Esophagus muscularis mucosa (tissue), 4 donors: ENCODE data around the gene IL34. TPM values are rescaled to one million over a fixed set of nuclear protein-coding genes. Genes with fewer than 3 reads are reported as not detected.

ENCODE experiments used
- DNase-seq: peaks from one replicate; pipeline ENCODE4 v3.0.0-alpha.2; 2017; ENCODE audit errors: extremely low spot score
- H3K27ac ChIP-seq, 4 donors: fragments of 200-600 bp; sonication (generic); replicated peaks in 1 of 4; 1 replicate in 3 of 4; 2 replicates in 1 of 4; pipeline ENCODE4 v1.5.1; 2016 to 2019; ENCODE audit warnings: mild to moderate bottlenecking in 1 of 4
- H3K27me3 ChIP-seq, 4 donors: fragments of 200-600 bp; sonication (generic); one replicate each; pipeline versions ENCODE4 v1.5.1 to v1.6.0; 2016 to 2019
- H3K36me3 ChIP-seq, 4 donors: fragments of 200-600 bp; sonication (generic); one replicate each; pipeline ENCODE4 v1.5.1; 2016 to 2019
- H3K4me1 ChIP-seq, 4 donors: fragments of 200-600 bp; sonication (generic); one replicate each; pipeline ENCODE4 v1.5.1; 2016 to 2019
- H3K4me3 ChIP-seq, 4 donors: fragments of 200-600 bp; sonication (generic); 1 replicate in 2 of 4; 2 replicates in 2 of 4; pipeline ENCODE4 v1.5.1; 2016 to 2019; ENCODE audit warnings: mild to moderate bottlenecking in 4 of 4, moderate library complexity in 1 of 4
- H3K9me3 ChIP-seq, 4 donors: fragments of 200-600 bp; sonication (generic); 1 replicate in 3 of 4; 2 replicates in 1 of 4; pipeline ENCODE4 v1.5.1; 2016 to 2019
- CTCF ChIP-seq, 3 experiments: fragments of 200-600 bp in 2 of 3; fragments of 450-650 bp in 1 of 3; sonication (generic) in 2 of 3; IDR thresholded peaks; one replicate each; pipeline ENCODE4 v1.5.1; 2017 to 2019; ENCODE audit warnings: antibody characterized with exemption in 3 of 3, mild to moderate bottlenecking in 2 of 3, moderate library complexity in 1 of 3
- EP300 ChIP-seq: sonication (generic); formaldehyde crosslinking; IDR thresholded peaks from one replicate; pipeline ENCODE4 v1.6.1; 2017; ENCODE audit warnings: antibody characterized with exemption
- POLR2A ChIP-seq: fragments of 450-650 bp; IDR thresholded peaks from one replicate; pipeline ENCODE4 v1.6.1; 2017; ENCODE audit warnings: antibody characterized with exemption, moderate library complexity, mild to moderate bottlenecking, low read depth
- POLR2AphosphoS5 ChIP-seq, 2 donors: sonication (generic); formaldehyde crosslinking; IDR thresholded peaks; one replicate each; pipeline ENCODE4 v1.6.1; 2017; ENCODE audit warnings: antibody characterized with exemption in 2 of 2
- WGBS: methylation state at CpG from one replicate; pipeline ENCODE4 v1.1.5; 2018; 5-methylcytosine and 5-hydroxymethylcytosine counted together
- intact Hi-C: fragments of 100-400 bp; cut with DNase I; formaldehyde crosslinking; loops from one replicate; pipeline ENCODE4 v1.15.1; 2023
- total RNA-seq, 4 donors: library from RNA; depleted of rRNA; stranded (reverse); fragments of >200 nt; gene quantifications; one replicate each; pipeline versions ENCODE4 v1.1.0 to v1.2.1, GENCODE V29; 2016

The IL34 gene
- total RNA-seq, 4 donors from 2014 or later: 1.7 to 4.7 (median 3.4) TPM

- DNase-seq: no peak
- no peaks in the 10 kb centered on the region for H3K27me3 ChIP-seq
- WGBS: 93% methylated on average over 3 of the region's 3 CpGs
- H3K36me3 ChIP-seq: peaks cover 0 to 6% (median 0%) of the 10 kb centered on the region in 4 donors
- no peak for TF ChIP-seq POLR2A
- intact Hi-C loops: no loop called here
- H3K27ac ChIP-seq: peak overlapping the region; percentile 91 to 99 (median 96)
- no peaks in the 10 kb centered on the region for H3K9me3 ChIP-seq
- H3K4me1 ChIP-seq: peaks cover 86 to 95% (median 93%) of the 10 kb centered on the region in 4 donors
- no peak overlapping the region for H3K4me3 ChIP-seq
Measured at GRCh38 chr16:70701036-70701435, 54.7 kb downstream of the IL34 start.

- no peak for DNase-seq
- 83% methylated on average over 9 of the region's 9 CpGs for WGBS
- Histone ChIP-seq H3K27ac (peak overlapping the region; percentile 91 to 99 (median 96)), H3K9me3 (no peaks in the 10 kb centered on the region), H3K4me3 (no peak overlapping the region), H3K4me1 (peaks cover 86 to 95% (median 93%) of the 10 kb centered on the region in 4 donors), H3K27me3 (no peaks in the 10 kb centered on the region), H3K36me3 (peaks cover 0 to 6% (median 0%) of the 10 kb centered on the region in 4 donors)
- TF ChIP-seq EP300: no peak
- no peak for TF ChIP-seq POLR2AphosphoS5 (IDR thresholded peaks at IDR 0.05)
- TF ChIP-seq POLR2A: no peak
- TF ChIP-seq CTCF (IDR thresholded peaks at IDR 0.05): no peak
- intact Hi-C loops: no loop called here
Measured at GRCh38 chr16:70701596-70701995, 55.2 kb downstream of the IL34 start.

GRCh38 chr16:70701998-70702397, 55.6 kb downstream of the IL34 start:
- Histone ChIP-seq H3K27me3 (no peaks in the 10 kb centered on the region), H3K36me3 (peaks cover 0 to 6% (median 0%) of the 10 kb centered on the region in 4 donors), H3K4me3 (no peak overlapping the region), H3K9me3 (no peaks in the 10 kb centered on the region), H3K27ac (peak overlapping the region; percentile 91 to 99 (median 96)), H3K4me1 (peaks cover 86 to 95% (median 93%) of the 10 kb centered on the region in 4 donors)
- DNase-seq: no peak
- intact Hi-C loops: no loop called here
- WGBS: 83% methylated on average over 6 of the region's 8 CpGs
- TF ChIP-seq EP300: no peak
- TF ChIP-seq CTCF (IDR thresholded peaks at IDR 0.05): no peak
- no peak for TF ChIP-seq POLR2AphosphoS5 (IDR thresholded peaks at IDR 0.05)
- TF ChIP-seq POLR2A: no peak

GRCh38 chr16:70702624-70703023, 56.3 kb downstream of the IL34 start:
- H3K4me1 ChIP-seq: peaks cover 86 to 95% (median 93%) of the 10 kb centered on the region in 4 donors
- WGBS: 53% methylated on average over 8 of the region's 8 CpGs
- TF ChIP-seq EP300 (no peak), POLR2A (no peak), CTCF (IDR thresholded peaks at IDR 0.05) (no peak), POLR2AphosphoS5 (IDR thresholded peaks at IDR 0.05) (no peak)
- H3K4me3 ChIP-seq: no peak overlapping the region
- H3K27ac ChIP-seq: peak overlapping the region; percentile 91 to 99 (median 96)
- peaks cover 0 to 6% (median 0%) of the 10 kb centered on the region in 4 donors for H3K36me3 ChIP-seq
- DNase-seq: no peak
- no peaks in the 10 kb centered on the region for H3K27me3 ChIP-seq
- H3K9me3 ChIP-seq: no peaks in the 10 kb centered on the region
- intact Hi-C loops: no loop called here

- DNase-seq: no peak
- peaks cover 0 to 5% (median 0%) of the 10 kb centered on the region in 4 donors for H3K36me3 ChIP-seq
- H3K27ac ChIP-seq: peak overlapping the region; percentile 91 to 99 (median 96)
- intact Hi-C loops: no loop called here
- H3K4me1 ChIP-seq: peaks cover 82 to 95% (median 93%) of the 10 kb centered on the region in 4 donors
- H3K4me3 ChIP-seq: no peak overlapping the region
- no peaks in the 10 kb centered on the region for H3K9me3 ChIP-seq
- peak; percentile 18 to 59 (median 23) for TF ChIP-seq CTCF (IDR thresholded peaks at IDR 0.05)
- TF ChIP-seq POLR2A: no peak
- TF ChIP-seq EP300: peak; percentile 48
- TF ChIP-seq POLR2AphosphoS5 (IDR thresholded peaks at IDR 0.05): peak; percentile 82 to 86
- 25% methylated on average over 10 of the region's 16 CpGs for WGBS
- H3K27me3 ChIP-seq: no peaks in the 10 kb centered on the region
Measured at GRCh38 chr16:70703041-70703834, 56.9 kb downstream of the IL34 start.
